Activated CD4-positive, alpha-beta T cell treated with anti-CD3 and anti-CD28 coated beads, Interleukin-2, amount 50 U/mL, for 24 hours (primary cell): Measurements from ENCODE around the gene FAM131B.
A peak's percentile ranks its signal among the peaks of the same experiment; 100 is the strongest.

Experiments used
- DNase-seq, 2 donors: peaks; one replicate each; pipeline ENCODE4 v3.0.0-alpha.2; 2020; ENCODE audit warnings: low read depth in 1 of 2, low spot score in 1 of 2

FAM131B gene

DNA sequence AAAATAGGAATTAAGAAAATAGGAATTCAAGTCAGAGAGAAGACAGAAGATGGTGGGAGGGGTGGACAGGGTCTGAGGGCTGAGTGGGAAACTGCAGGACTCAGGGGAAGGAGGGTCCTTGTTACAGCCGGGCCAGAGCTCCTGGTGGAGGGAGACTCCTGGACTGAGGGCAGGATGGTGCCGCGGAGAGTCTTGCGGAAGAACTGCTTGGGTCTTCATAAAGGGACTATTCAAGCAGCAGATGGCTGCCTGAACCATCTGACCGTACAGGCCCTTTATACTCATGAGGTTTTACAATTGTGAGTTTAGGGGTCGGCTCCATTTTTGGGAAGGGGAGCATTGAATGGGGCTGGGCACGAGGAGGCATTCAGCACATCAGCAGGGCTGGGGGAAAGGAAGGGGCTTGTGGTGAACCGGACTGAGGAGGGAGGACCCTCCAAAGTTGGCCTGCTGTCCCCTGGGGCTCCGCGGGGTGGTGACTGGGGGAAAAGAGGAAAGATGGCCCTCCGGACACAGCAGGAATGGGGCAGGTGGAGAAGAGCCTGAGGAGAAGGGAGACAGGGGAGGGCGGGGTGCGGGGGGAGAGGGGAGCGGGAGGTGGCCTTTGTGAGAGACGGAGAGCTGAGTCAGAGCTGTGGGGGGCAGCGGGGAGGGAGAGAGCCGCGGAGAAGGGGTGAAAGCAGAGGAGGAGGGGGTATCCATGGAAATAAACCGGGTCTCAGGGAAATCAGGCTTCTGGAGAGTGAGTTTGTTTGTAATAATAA, 1.5 kb downstream of the FAM131B start:
- no peak for DNase-seq

- DNase-seq: no peak
Measured at GRCh38 chr7:143359771-143360353, 2.7 kb downstream of the FAM131B start.

GRCh38 chr7:143358626-143359025, 3.9 kb downstream of the FAM131B start:
- no peak for DNase-seq

DNA sequence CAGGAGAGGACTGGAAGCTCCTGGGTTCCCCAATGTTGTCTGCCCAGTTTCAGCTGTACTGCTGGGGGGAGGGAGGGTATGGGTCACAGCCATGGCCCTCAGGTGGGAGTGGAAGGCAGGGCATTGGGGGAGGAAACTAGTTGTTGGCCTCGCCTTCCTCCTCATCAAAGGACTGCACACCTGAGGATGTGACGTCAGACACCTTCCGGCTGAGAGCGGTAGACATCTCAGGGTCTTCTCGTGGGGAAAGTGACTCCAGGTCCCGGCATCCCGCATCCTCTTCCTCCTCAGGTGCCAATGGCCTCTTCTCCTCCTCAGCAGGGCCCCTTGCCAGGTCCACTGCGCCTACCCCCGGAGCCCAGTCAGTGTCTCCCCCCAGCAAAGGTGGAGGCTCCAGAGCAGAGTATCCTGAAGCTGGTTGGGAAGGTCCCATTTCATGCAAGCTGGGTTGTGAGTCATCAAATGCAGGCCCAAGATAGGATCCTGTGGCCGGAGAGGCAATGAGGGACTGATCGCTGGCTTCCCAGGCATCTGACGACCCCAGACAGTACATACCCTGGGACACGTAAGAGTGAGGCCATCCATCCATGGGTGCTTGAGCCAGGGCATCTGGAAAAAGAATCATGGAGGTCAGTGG, 6.0 kb downstream of the FAM131B start:
- no peak for DNase-seq

DNA sequence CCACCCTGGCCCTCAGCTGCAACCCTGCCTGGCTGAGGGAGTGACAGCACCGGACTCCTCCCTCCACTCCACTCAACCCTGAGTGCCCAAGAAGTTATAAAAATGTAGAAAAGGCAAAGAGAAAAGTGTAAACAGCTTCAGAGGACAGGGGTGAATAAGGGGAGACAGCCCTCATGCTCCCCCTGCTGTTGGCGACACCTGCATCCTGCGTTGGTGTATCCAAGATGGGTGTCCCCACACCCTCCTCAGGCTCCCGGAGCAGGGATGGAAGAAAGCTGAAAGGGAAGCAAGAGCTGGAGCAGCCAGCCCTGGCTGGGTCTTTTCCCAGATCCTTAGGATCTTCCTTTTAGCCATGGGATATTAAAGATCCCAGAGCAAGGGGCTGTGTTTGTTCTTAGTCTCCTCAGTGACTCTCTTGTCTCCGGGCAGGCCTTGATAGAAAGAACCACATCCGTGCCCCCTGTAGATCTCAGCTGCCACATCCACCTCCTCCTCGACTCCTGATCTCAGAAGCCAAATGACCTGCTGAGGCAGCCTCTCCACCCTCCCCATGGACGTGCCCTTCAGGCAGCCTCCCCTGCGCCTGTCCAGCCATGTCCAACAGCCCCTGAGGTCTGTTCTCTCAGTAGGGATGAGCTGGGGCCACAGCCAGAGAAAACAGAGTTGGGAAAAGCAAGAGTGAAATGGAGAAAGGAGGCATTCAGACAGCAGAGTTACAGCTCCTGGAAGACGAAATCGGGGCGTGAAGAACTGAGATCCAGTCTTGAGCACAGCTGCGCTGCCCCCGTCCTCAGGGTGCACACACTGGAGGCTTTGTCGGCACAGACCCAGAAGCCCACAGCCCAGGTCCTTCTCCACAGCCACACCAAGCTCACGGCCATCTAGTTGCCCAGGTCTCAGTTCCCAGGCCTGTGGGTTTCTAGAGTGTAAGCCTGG, 6.8 kb downstream of the FAM131B start:
- no peak for DNase-seq

DNA sequence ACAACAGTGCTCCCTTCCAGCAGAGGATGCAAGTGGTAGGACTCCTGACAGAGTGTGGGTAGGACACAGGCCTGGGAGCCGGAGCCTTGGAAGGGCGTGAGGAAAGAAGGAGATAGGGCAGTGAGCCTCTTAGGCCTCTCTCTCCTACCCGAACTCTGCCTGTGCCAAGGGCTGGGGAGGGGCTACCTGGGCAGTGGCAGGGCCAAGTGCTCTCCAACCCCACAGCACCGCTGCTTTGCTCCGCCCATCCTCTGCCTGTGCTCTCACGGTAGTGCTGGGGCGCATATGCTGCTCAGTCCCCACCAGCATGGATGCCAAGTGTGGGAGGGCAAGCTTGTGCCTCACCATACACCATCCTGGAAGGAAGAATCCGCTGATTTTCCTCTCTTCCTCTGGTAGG, 7.5 kb downstream of the FAM131B start:
- DNase-seq: no peak

- DNase-seq: no peak
Measured at GRCh38 chr7:143354376-143354775, 8.1 kb downstream of the FAM131B start.

DNA sequence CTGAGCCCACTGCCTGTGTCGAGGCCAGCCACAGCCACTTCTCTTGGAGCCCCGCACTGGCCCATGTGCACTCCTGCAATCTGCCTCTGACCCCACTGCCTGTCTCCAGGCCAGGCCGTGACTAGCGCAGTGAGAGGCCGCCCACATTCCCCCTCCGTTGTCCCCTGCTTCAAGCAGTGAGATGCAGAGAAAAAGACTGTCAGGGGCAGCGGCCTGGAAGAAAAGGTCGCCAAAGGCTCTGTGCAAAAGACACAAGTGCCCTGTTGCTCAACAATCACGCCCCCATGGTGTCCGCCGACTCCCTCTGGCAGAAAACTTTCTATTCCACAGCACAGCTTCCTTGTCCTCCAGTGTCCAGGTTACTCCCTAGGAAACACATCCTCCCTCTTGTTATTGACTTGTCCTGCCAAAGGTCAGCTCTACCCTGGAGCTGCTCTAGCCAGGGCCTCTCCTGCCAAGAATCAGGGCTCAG, 9.9 kb downstream of the FAM131B start:
- DNase-seq: no peak

DNA sequence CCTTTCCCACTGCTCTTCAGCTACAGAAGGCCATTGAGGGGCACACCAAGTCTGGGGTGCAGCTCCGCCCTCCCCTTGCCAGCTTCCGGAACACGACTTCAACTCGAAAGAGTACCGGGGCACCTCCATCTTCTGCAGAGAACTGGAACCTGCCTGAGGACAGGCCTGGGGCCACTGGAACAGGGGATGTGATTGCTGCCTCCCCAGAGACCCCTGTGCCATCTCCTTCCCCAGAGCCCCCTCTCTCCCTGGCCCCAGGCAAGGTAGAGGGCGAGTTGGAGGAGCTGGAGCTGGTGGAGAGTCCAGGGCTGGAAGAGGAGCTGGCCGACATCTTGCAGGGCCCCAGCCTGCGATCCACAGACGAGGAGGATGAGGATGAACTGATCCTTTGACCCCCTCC, 10.9 kb downstream of the FAM131B start:
- no peak for DNase-seq

GRCh38 chr7:143351060-143351459, 11.5 kb downstream of the FAM131B start:
- no peak for DNase-seq

GRCh38 chr7:143347950-143348349, 14.6 kb downstream of the FAM131B start:
- no peak for DNase-seq

- no peak for DNase-seq
Measured at GRCh38 chr7:143346018-143346417, 16.5 kb downstream of the FAM131B start.

- peak; percentile 28 to 39 for DNase-seq
Measured at GRCh38 chr7:143345428-143345900, 17.0 kb downstream of the FAM131B start.

- no peak for DNase-seq
Measured at GRCh38 chr7:143343596-143343995, 18.9 kb downstream of the FAM131B start.

DNA sequence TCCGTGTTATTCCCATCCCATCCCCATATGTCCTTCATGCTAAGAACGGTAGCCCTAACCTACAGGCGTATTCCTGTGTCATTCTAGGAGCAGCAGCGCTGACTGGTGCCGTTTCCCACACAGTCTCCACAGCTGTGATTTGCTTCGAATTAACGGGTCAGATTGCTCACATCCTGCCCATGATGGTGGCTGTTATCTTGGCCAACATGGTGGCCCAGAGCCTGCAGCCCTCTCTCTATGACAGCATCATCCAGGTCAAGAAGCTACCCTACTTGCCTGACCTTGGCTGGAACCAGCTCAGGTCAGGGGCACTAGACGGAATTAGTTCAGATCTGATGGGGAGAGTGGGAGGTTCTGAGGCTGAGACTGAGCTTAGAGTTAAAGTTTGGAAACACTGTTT, 20.7 kb downstream of the FAM131B start:
- no peak for DNase-seq

GRCh38 chr7:143337216-143337615, 25.3 kb downstream of the FAM131B start:
- no peak for DNase-seq

DNA sequence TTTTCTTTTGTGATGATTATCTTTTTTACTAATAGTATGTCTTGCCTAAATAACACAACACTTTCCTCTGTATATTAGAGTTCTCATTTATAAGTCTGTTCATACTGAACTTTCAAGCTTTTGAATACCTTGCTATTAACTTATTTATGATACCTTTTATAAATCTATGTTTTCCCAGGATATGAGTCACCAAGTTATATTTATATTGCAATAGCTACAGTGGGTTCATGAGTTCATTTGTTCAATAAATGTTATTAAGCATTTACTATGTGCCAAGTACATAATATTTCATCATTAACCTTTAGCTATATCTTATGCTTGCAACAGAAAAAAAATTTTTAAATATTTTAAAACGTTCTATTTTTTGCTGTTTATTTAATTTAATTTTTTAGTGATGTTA, 28.3 kb downstream of the FAM131B start:
- DNase-seq: no peak

- no peak for DNase-seq
Measured at GRCh38 chr7:143331179-143331801, 31.2 kb downstream of the FAM131B start.

- DNase-seq: no peak
Measured at GRCh38 chr7:143329471-143330170, 32.9 kb downstream of the FAM131B start.

GRCh38 chr7:143327903-143328302, 34.6 kb downstream of the FAM131B start:
- no peak for DNase-seq
